Breast epithelium (tissue), 3 donors: ENCODE results near the gene RANBP1.

ENCODE experiments used
- POLR2A ChIP-seq: fragments of 450-650 bp; IDR thresholded peaks from one replicate; pipeline ENCODE4 v1.6.1; 2016; ENCODE audit warnings: antibody characterized with exemption, mild to moderate bottlenecking, moderate library complexity
- TF ChIP-seq, protein P1 (sequence below), 3 donors: fragments of 450-650 bp; IDR thresholded peaks; one replicate each; pipeline ENCODE4 v1.5.1; 2016 to 2017; ENCODE audit warnings: antibody characterized with exemption in 3 of 3, mild to moderate bottlenecking in 3 of 3, moderate library complexity in 3 of 3

- TF ChIP-seq, protein P1, sequence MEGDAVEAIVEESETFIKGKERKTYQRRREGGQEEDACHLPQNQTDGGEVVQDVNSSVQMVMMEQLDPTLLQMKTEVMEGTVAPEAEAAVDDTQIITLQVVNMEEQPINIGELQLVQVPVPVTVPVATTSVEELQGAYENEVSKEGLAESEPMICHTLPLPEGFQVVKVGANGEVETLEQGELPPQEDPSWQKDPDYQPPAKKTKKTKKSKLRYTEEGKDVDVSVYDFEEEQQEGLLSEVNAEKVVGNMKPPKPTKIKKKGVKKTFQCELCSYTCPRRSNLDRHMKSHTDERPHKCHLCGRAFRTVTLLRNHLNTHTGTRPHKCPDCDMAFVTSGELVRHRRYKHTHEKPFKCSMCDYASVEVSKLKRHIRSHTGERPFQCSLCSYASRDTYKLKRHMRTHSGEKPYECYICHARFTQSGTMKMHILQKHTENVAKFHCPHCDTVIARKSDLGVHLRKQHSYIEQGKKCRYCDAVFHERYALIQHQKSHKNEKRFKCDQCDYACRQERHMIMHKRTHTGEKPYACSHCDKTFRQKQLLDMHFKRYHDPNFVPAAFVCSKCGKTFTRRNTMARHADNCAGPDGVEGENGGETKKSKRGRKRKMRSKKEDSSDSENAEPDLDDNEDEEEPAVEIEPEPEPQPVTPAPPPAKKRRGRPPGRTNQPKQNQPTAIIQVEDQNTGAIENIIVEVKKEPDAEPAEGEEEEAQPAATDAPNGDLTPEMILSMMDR (IDR thresholded peaks at IDR 0.05): no peak
- no peak for TF ChIP-seq POLR2A
These were observed 29.8 kb upstream of the RANBP1 start for GRCh38 chr22:20086101-20086599.
